Thyroid gland (tissue), 4 donors: ENCODE results near the gene BICRA.

Experiments used
- CTCF ChIP-seq, 6 experiments: fragments of 200-600 bp in 3 of 6; fragments of 450-650 bp in 3 of 6; sonication (generic) in 3 of 6; IDR thresholded peaks; one replicate each; pipeline ENCODE4 v1.5.1; 2016 to 2019; ENCODE audit warnings: antibody characterized with exemption in 6 of 6, mild to moderate bottlenecking in 2 of 6, inconsistent platforms in 1 of 6, moderate library complexity in 1 of 6
- POLR2A ChIP-seq, 2 donors: fragments of 450-650 bp; IDR thresholded peaks; one replicate each; pipeline ENCODE4 v1.6.1; 2017; ENCODE audit warnings: antibody characterized with exemption in 2 of 2, mild to moderate bottlenecking in 2 of 2, moderate library complexity in 1 of 2

GRCh38 chr19:47752440-47753211, 143.7 kb downstream of the BICRA start:
- no peak for TF ChIP-seq CTCF (IDR thresholded peaks at IDR 0.05)
- no peak for TF ChIP-seq POLR2A (IDR thresholded peaks at IDR 0.05)
